ENCODE results near the gene CCDC187.

CCDC187 gene

DNA sequence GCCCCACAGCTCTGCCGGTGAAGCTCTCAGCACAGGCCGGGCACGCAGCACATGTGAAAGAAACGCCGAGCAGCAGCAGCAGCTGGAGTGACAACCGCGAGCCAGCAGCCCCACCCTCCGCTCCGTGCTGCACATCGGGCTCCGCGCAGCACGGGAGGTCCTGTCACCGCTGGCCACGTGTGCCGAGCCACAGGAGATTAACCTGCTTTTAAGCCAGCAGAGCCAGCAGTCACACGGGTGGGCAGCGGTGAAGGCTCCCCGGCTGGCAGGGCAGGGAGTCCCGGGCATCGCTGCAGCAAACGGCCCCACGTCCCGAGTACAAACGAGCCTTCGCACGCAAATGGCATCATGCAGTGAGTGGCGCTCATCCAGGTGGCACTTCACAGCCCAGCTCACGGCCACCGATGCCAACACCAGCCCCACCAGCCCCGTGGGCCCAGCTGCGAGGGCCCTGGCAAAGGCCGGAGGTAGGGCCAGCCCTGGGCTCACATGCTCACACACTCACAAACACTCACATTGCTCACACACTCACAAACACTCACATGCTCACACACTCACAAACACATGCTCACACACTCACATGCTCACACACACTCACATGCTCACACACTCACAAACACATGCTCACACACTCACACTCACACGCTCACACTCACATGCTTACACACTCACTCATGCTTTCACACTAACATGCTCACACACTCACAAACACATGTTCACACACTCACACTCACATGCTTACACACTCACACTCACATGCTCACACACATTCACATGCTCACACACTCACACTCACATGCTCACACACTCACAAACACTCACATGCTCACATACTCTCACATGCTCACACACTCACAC is 11.1 kb downstream of the CCDC187 start:
- DNase-seq (ENCODE audit: low read depth): no peak
- H3K4me3 ChIP-seq (ENCODE audit: low read length): no peak overlapping the region
- TF ChIP-seq, protein P1, sequence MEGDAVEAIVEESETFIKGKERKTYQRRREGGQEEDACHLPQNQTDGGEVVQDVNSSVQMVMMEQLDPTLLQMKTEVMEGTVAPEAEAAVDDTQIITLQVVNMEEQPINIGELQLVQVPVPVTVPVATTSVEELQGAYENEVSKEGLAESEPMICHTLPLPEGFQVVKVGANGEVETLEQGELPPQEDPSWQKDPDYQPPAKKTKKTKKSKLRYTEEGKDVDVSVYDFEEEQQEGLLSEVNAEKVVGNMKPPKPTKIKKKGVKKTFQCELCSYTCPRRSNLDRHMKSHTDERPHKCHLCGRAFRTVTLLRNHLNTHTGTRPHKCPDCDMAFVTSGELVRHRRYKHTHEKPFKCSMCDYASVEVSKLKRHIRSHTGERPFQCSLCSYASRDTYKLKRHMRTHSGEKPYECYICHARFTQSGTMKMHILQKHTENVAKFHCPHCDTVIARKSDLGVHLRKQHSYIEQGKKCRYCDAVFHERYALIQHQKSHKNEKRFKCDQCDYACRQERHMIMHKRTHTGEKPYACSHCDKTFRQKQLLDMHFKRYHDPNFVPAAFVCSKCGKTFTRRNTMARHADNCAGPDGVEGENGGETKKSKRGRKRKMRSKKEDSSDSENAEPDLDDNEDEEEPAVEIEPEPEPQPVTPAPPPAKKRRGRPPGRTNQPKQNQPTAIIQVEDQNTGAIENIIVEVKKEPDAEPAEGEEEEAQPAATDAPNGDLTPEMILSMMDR (IDR thresholded peaks at IDR 0.05; ENCODE audit: insufficient read depth, low read depth, low read length, missing control alignments): no peak

DNA sequence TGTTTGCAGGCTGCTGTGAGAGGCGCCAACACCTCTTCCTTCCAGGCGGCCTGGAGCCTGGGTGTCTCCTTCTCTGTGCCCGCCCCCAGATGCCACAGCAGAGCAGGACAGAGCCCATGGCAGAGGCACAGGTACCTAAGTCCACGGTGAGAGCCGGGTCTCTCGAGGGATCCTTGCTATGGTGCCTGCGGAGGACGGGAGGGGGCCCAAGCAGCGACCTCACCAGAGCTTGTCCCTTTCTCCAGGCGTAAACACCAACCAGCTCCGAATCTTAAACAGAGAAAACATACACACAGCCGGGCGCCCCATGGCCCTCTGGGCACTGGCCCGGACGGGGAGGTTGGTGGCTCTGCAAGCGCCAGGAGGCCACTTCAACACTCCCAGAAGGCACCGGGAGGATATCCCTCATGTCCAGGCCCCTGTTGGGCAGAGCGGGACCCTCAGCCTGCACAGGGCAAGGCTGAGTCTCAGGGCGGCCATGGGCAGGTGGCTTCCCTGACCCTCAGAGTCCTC is 11.8 kb downstream of the CCDC187 start:
- no peak for DNase-seq (ENCODE audit: low read depth)
- H3K4me3 ChIP-seq (ENCODE audit: low read length): no peak overlapping the region
- TF ChIP-seq, protein P1 (IDR thresholded peaks at IDR 0.05; ENCODE audit: insufficient read depth, low read depth, low read length, missing control alignments): no peak

- TF ChIP-seq, protein P1 (IDR thresholded peaks at IDR 0.05; ENCODE audit: insufficient read depth, low read depth, low read length, missing control alignments): no peak
- H3K4me3 ChIP-seq (ENCODE audit: low read length): no peak overlapping the region
- DNase-seq (ENCODE audit: low read depth): no peak
These were observed 12.4 kb downstream of the CCDC187 start for GRCh38 chr9:136291306-136292025.

GRCh38 chr9:136290508-136291000 is 13.3 kb downstream of the CCDC187 start:
- no peak for DNase-seq (ENCODE audit: low read depth)
- TF ChIP-seq, protein P1 (IDR thresholded peaks at IDR 0.05; ENCODE audit: insufficient read depth, low read depth, low read length, missing control alignments): no peak
- H3K4me3 ChIP-seq (ENCODE audit: low read length): no peak overlapping the region

DNA sequence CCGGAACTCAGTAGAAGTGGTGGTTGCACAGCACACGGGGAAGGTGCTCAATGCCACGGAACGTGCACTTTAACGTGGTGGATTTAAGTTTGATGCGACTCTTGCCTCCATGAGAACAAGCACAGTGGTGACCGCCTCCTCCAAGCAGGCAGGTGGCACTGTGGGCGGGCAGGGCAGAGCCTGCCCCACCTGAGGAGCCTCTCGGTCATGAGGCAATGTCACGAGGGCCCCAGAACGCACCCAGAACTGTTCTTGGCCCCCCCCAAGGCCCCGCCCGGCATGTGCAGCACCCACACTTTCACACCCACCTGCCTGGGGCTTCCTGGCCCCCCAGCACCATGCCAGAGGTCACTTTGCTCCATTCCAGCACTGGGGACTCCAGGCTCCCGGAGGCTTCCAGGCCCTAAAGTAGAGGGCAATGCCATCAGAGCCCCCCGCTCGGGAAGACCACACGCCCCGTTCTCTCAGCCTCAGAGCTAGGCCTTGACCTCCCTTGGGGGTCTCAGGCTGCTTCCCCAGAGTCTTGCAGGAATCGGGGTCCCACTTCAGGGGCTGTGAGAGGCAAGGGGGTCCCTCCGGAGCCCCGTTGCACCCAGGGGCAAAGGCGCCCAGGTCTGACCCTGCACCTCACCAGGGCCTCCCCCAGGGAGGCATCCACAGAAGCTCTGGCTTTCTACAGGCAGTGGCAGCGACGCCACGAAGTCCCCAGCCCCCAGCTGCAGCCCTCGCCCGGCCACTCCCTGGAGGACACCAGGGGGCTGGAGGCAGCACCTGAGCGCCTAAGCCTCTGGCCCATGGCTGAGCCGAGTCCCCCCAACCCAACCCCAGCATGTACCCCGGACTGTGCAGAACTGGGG is 14.0 kb downstream of the CCDC187 start:
- no peak for DNase-seq (ENCODE audit: low read depth)
- no peak overlapping the region for H3K4me3 ChIP-seq (ENCODE audit: low read length)
- TF ChIP-seq, protein P1 (IDR thresholded peaks at IDR 0.05; ENCODE audit: insufficient read depth, low read depth, low read length, missing control alignments): no peak

- no peak for DNase-seq (ENCODE audit: low read depth)
- no peak overlapping the region for H3K4me3 ChIP-seq (ENCODE audit: low read length)
- TF ChIP-seq, protein P1 (IDR thresholded peaks at IDR 0.05; ENCODE audit: insufficient read depth, low read depth, low read length, missing control alignments): no peak
These were observed 15.7 kb downstream of the CCDC187 start for GRCh38 chr9:136287960-136288753.
